HCT116 (cell line): ENCODE measurements around the gene SERGEF. TPM values are rescaled to one million over a fixed set of nuclear protein-coding genes. Genes with fewer than 3 reads are reported as not detected.

Experiments
- ATAC-seq: fragments of 200-7000 bp; cut with Tn5 transposase; 2 replicates; pipeline ENCODE4 v1.9.1; 2020; ENCODE audit warnings: mild to moderate bottlenecking, moderate library complexity
- BruUV-seq: library from RNA; stranded (reverse); fragments of 400-500 nt; replicated peaks from 2 replicates; lab custom pipeline; 2021; lab: Mats Ljungman, UMichigan
- CTCF ChIA-PET: fragments of 300-600 bp; sonication (Branson Sonifier 250); formaldehyde crosslinking; loops from one replicate; lab custom pipeline; 2021; ENCODE audit warnings: antibody characterized with exemption; lab: Charles Lee
- POLR2A ChIA-PET: fragments of 300-600, 350-600 bp; sonication (Branson Sonifier 250); formaldehyde crosslinking; loops from one replicate; lab custom pipeline; 2021; ENCODE audit warnings: antibody characterized with exemption; lab: Charles Lee
- RAD21 ChIA-PET, 2 experiments: fragments of 300-600 bp; sonication (Branson Sonifier 250); formaldehyde crosslinking; loops; one replicate each; lab custom pipeline; 2023; ENCODE audit warnings: low total read pairs in 2 of 2; ENCODE audit not compliant: uncharacterized antibody in 2 of 2, unreplicated experiment in 2 of 2, low non-redundant PET in 1 of 2; lab: Charles Lee
- DNase-seq: peaks from one replicate; pipeline ENCODE4 v3.0.0-alpha.2; 2010; ENCODE audit warnings: low read depth, low spot score
- H2AFZ ChIP-seq: fragments of 200-600 bp; shearing (Covaris generic), sonication (generic); 2 replicates; pipeline ENCODE4 v1.6.1; 2017; ENCODE audit warnings: low read depth, mixed run types, mixed read lengths, antibody characterized with exemption, low read length; ENCODE audit not compliant: poor library complexity, severe bottlenecking
- H3K27ac ChIP-seq: 2 replicates; pipeline ENCODE4 v1.5.1; 2012; ENCODE audit warnings: low read depth, low read length
- H3K27me3 ChIP-seq: fragments of 200-600 bp; sonication (generic); 2 replicates; pipeline ENCODE4 v1.6.1; 2016; ENCODE audit warnings: mixed run types, low read length, mixed read lengths; ENCODE audit not compliant: insufficient read depth
- H3K36me3 ChIP-seq, 2 experiments: fragments of 200-500 bp in 1 of 2; fragments of 200-600 bp in 1 of 2; sonication (Bioruptor generic) in 1 of 2; sonication (generic) in 1 of 2; 2 replicates each; pipeline versions ENCODE4 v1.5.1 to v1.6.1; 2014 to 2016; ENCODE audit warnings: low read length in 2 of 2, inconsistent platforms in 1 of 2, mixed read lengths in 1 of 2, mixed run types in 1 of 2; ENCODE audit not compliant: insufficient read depth in 2 of 2, control insufficient read depth in 1 of 2
- H3K4me1 ChIP-seq, 2 experiments: fragments of 200-600 bp in 1 of 2; sonication (generic) in 1 of 2; 2 replicates each; pipeline versions ENCODE4 v1.5.1 to v1.6.1; 2012 to 2017; ENCODE audit warnings: low read length in 2 of 2, inconsistent platforms in 1 of 2, mild to moderate bottlenecking in 1 of 2, mixed read lengths in 1 of 2, mixed run types in 1 of 2, moderate library complexity in 1 of 2; ENCODE audit not compliant: insufficient read depth in 2 of 2, control insufficient read depth in 1 of 2
- H3K4me2 ChIP-seq: fragments of 200-600 bp; sonication (generic); 2 replicates; pipeline ENCODE4 v1.6.1; 2017; ENCODE audit warnings: mixed run types, low read length, mixed read lengths
- H3K4me3 ChIP-seq, 2 experiments: fragments of 200-600 bp in 1 of 2; sonication (generic) in 1 of 2; replicated peaks in 1 of 2; 2 replicates each; pipeline ENCODE4 v1.5.1; 2011 to 2016; ENCODE audit warnings: low read length in 2 of 2, control low read depth in 1 of 2, low read depth in 1 of 2, mild to moderate bottlenecking in 1 of 2, mixed read lengths in 1 of 2, mixed run types in 1 of 2
- H3K79me2 ChIP-seq: fragments of 200-600 bp; sonication (generic); 2 replicates; pipeline ENCODE4 v1.6.1; 2017; ENCODE audit warnings: mild to moderate bottlenecking, mixed run types, low read length, moderate library complexity, mixed read lengths; ENCODE audit not compliant: insufficient read depth
- H3K9ac ChIP-seq: fragments of 200-600 bp; sonication (generic); 2 replicates; pipeline ENCODE4 v1.6.1; 2016; ENCODE audit warnings: low read length, mixed read lengths
- H3K9me2 ChIP-seq: fragments of 200-600 bp; sonication (generic), shearing (Covaris generic); 2 replicates; pipeline ENCODE4 v1.6.1; 2017; ENCODE audit warnings: mixed run types, mild to moderate bottlenecking, moderate library complexity; ENCODE audit not compliant: insufficient read depth
- H3K9me3 ChIP-seq, 2 experiments: fragments of 200-500 bp in 1 of 2; fragments of 200-600 bp in 1 of 2; sonication (Bioruptor generic) in 1 of 2; sonication (generic) in 1 of 2; 2 replicates each; pipeline ENCODE4 v1.6.1; 2014 to 2017; ENCODE audit warnings: low read length in 2 of 2, mixed read lengths in 2 of 2, inconsistent platforms in 1 of 2, low read depth in 1 of 2, mild to moderate bottlenecking in 1 of 2, mixed run types in 1 of 2, moderate library complexity in 1 of 2; ENCODE audit not compliant: control insufficient read depth in 1 of 2, insufficient read depth in 1 of 2
- H4K20me1 ChIP-seq: fragments of 200-600 bp; sonication (generic), shearing (Covaris generic); 2 replicates; pipeline ENCODE4 v1.6.1; 2017; ENCODE audit warnings: mixed run types, mild to moderate bottlenecking, moderate library complexity; ENCODE audit not compliant: insufficient read depth
- CEBPB ChIP-seq: IDR thresholded peaks from 2 replicates; pipeline ENCODE4 v1.6.1; 2012; ENCODE audit warnings: low read depth
- ZFX ChIP-seq: fragments of 450-650 bp; IDR thresholded peaks from 2 replicates; pipeline ENCODE4 v1.6.1; 2017
- ZNF274 ChIP-seq: fragments of 200-500 bp; sonication (Bioruptor generic); IDR thresholded peaks from 2 replicates; pipeline ENCODE4 v1.6.1; 2014; ENCODE audit warnings: mild to moderate bottlenecking, low read depth, low read length, inconsistent platforms
- intact Hi-C: fragments of 100-400 bp; cut with micrococcal nuclease; formaldehyde crosslinking; loops from 2 replicates; pipeline ENCODE4 v1.10.0; 2022
- total RNA-seq: library from RNA; stranded (reverse); gene quantifications from one replicate; pipeline ENCODE4 v1.2.1, GENCODE V29; 2021; ENCODE audit not compliant: unreplicated experiment
- TF ChIP-seq, protein P1 (sequence below), 3 experiments: fragments of 200-600 bp in 1 of 3; sonication (generic) in 1 of 3; IDR thresholded peaks in 2 of 3; conservative IDR thresholded peaks in 1 of 3; 2 replicates each; pipeline ENCODE4 v1.5.1; 2012 to 2017; ENCODE audit warnings: low read depth in 2 of 3, low read length in 2 of 3, antibody characterized with exemption in 1 of 3, borderline replicate concordance in 1 of 3, control low read depth in 1 of 3, mild to moderate bottlenecking in 1 of 3, mixed read lengths in 1 of 3, mixed run types in 1 of 3, moderate library complexity in 1 of 3; ENCODE audit not compliant: insufficient read depth in 1 of 3
- TF ChIP-seq, protein P2 (sequence below): IDR thresholded peaks from 2 replicates; pipeline ENCODE4 v1.6.1; 2012

Gene SERGEF
- total RNA-seq, 1 experiment from 2014 or later = 32.8 TPM

DNA sequence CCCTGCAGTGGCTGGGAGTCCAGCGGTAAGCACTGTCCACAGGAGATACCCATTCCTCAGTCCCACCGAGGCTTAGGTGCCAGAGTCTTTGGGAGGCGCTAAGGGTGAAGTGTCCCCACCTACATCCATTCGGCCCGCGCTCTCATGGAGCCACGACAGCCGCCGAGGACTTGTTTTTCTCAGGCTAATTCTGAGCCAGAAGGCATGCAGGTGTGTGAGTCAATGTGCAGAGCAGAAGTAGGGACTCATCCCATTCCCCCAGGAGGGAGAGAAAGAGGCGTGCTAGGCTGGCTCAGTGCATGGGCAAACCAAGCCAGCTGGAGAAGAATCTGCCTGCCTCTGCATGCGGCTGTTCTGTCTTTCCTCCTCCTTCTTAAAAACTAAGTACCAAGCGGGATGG lies 231.6 kb downstream of the SERGEF start:
- Histone ChIP-seq H3K4me2 (no peak overlapping the region), H3K27ac (no peak overlapping the region), H4K20me1 (no peaks in the 10 kb centered on the region), H3K4me3 (no peak overlapping the region), H3K4me1 (peaks cover 0 to 3% of the 10 kb centered on the region in 2 experiments; a peak in 2 of 4 replicates), H3K9ac (no peak overlapping the region), H3K27me3 (no peaks in the 10 kb centered on the region), H3K79me2 (no peaks in the 10 kb centered on the region), H2AFZ (no peak overlapping the region), H3K36me3 (no peaks in the 10 kb centered on the region), H3K9me2 (no peaks in the 10 kb centered on the region), H3K9me3 (no peaks in the 10 kb centered on the region)
- ChIA-PET CTCF (no interaction called here), RAD21 (no interaction called here), POLR2A (no interaction called here)
- DNase-seq (no peak), ATAC-seq (no peak)
- intact Hi-C loops = no loop called here
- BruUV-seq = no TSS peak
- no peak for TF ChIP-seq ZFX
- TF ChIP-seq ZNF274 = no peak
- TF ChIP-seq, protein P1, sequence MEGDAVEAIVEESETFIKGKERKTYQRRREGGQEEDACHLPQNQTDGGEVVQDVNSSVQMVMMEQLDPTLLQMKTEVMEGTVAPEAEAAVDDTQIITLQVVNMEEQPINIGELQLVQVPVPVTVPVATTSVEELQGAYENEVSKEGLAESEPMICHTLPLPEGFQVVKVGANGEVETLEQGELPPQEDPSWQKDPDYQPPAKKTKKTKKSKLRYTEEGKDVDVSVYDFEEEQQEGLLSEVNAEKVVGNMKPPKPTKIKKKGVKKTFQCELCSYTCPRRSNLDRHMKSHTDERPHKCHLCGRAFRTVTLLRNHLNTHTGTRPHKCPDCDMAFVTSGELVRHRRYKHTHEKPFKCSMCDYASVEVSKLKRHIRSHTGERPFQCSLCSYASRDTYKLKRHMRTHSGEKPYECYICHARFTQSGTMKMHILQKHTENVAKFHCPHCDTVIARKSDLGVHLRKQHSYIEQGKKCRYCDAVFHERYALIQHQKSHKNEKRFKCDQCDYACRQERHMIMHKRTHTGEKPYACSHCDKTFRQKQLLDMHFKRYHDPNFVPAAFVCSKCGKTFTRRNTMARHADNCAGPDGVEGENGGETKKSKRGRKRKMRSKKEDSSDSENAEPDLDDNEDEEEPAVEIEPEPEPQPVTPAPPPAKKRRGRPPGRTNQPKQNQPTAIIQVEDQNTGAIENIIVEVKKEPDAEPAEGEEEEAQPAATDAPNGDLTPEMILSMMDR (IDR thresholded peaks at IDR 0.05 in 2 of 3, conservative IDR thresholded peaks at IDR 0.05 in 1 of 3; ENCODE audit: borderline replicate concordance in 1 of 3, insufficient read depth in 1 of 3, low read depth in 2 of 3, low read length in 2 of 3) = no peak

DNA sequence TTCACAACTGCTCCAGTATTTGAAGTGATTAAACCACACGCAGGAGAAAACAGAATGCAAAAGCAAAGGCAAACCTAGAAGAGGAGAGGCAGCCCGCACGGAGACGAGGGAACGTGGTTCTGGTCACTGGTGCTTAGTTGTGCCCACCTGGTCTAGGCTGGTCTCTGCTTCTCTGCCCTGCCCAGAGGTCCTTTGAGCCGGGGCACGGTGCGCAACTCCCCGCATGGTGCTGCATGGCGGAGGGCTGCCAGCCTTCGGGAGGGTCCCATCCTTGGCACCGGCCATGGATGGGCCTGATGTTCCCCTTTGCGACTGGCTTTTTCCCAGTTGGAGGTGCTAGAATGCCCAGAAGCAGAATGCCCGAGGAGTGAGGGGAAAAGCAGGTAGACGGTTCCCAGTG lies 232.2 kb downstream of the SERGEF start:
- Histone ChIP-seq H2AFZ (no peak overlapping the region), H3K36me3 (no peaks in the 10 kb centered on the region), H3K79me2 (no peaks in the 10 kb centered on the region), H3K9me2 (no peaks in the 10 kb centered on the region), H3K4me3 (no peak overlapping the region), H3K4me2 (no peak overlapping the region), H4K20me1 (no peaks in the 10 kb centered on the region), H3K27ac (no peak overlapping the region), H3K27me3 (no peaks in the 10 kb centered on the region), H3K9me3 (no peaks in the 10 kb centered on the region), H3K4me1 (no peaks in the 10 kb centered on the region), H3K9ac (no peak overlapping the region)
- DNase-seq = no peak
- ChIA-PET CTCF (no interaction called here), RAD21 (no interaction called here), POLR2A (no interaction called here)
- no peak for TF ChIP-seq CEBPB
- TF ChIP-seq ZNF274 = no peak
- TF ChIP-seq, protein P2, sequence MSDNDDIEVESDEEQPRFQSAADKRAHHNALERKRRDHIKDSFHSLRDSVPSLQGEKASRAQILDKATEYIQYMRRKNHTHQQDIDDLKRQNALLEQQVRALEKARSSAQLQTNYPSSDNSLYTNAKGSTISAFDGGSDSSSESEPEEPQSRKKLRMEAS = no peak
- intact Hi-C loops = no loop called here
- no peak for ATAC-seq
- no TSS peak for BruUV-seq
